ENCODE measurements around the gene TEKT4.
"Not testable (repeated sequence)": the region's sequence is repeated elsewhere in the genome, so short reads cannot be mapped to it uniquely, and the experiment has no call there.

TEKT4 gene

GRCh38 chr2:94874277-94874997 is 3.2 kb downstream of the TEKT4 start:
- peak; percentile 79 for TF ChIP-seq CTCF (IDR thresholded peaks at IDR 0.05; ENCODE audit: low read depth, low read length, missing control alignments)
- no peak overlapping the region for H3K4me3 ChIP-seq (ENCODE audit: low read depth, low read length)
- DNase-seq (ENCODE audit: low read depth): no peak
- in situ Hi-C loops (cut with HindIII; ENCODE audit: low sequenced_read_pairs): no loop called here

GRCh38 chr2:94875064-94875819 is 4.0 kb downstream of the TEKT4 start:
- H3K4me3 ChIP-seq (ENCODE audit: low read depth, low read length): no peak overlapping the region
- TF ChIP-seq CTCF (IDR thresholded peaks at IDR 0.05; ENCODE audit: low read depth, low read length, missing control alignments): no peak
- in situ Hi-C loops (cut with HindIII; ENCODE audit: low sequenced_read_pairs): no loop called here
- no peak for DNase-seq (ENCODE audit: low read depth)

- in situ Hi-C loops (cut with HindIII; ENCODE audit: low sequenced_read_pairs): no loop called here
- no peak overlapping the region for H3K4me3 ChIP-seq (ENCODE audit: low read depth, low read length)
- DNase-seq (ENCODE audit: low read depth): no peak
- no peak for TF ChIP-seq CTCF (IDR thresholded peaks at IDR 0.05; ENCODE audit: low read depth, low read length, missing control alignments)
These were observed 4.7 kb downstream of the TEKT4 start for GRCh38 chr2:94875820-94876522.

- DNase-seq (ENCODE audit: low read depth): no peak
- no peak for TF ChIP-seq CTCF (IDR thresholded peaks at IDR 0.05; ENCODE audit: low read depth, low read length, missing control alignments)
- H3K4me3 ChIP-seq (ENCODE audit: low read depth, low read length): no peak overlapping the region
- in situ Hi-C loops (cut with HindIII; ENCODE audit: low sequenced_read_pairs): no loop called here
These were observed 5.3 kb downstream of the TEKT4 start for GRCh38 chr2:94876523-94876863.

- TF ChIP-seq CTCF (IDR thresholded peaks at IDR 0.05; ENCODE audit: low read depth, low read length, missing control alignments): no peak
- in situ Hi-C loops (cut with HindIII; ENCODE audit: low sequenced_read_pairs): no loop called here
- no peak for DNase-seq (ENCODE audit: low read depth)
- H3K4me3 ChIP-seq (ENCODE audit: low read depth, low read length): no peak overlapping the region
These were observed 5.9 kb downstream of the TEKT4 start for GRCh38 chr2:94877129-94877528.

GRCh38 chr2:94878575-94878974 is 7.3 kb downstream of the TEKT4 start:
- DNase-seq (ENCODE audit: low read depth); in situ Hi-C loops (cut with HindIII; ENCODE audit: low sequenced_read_pairs); H3K4me3 ChIP-seq (ENCODE audit: low read depth, low read length): not testable (repeated sequence)
